GM18519 (cell line): Measurements from ENCODE around the gene CCT5.
"Not testable (repeated sequence)": the region's sequence is repeated elsewhere in the genome, so short reads cannot be mapped to it uniquely, and the experiment has no call there.

Source experiments
- ATAC-seq: cut with Tn5 transposase; IDR thresholded peaks from one replicate; pipeline ENCODE4 v1.9.1; 2021; ENCODE audit warnings: mild to moderate bottlenecking, moderate library complexity; ENCODE audit not compliant: unreplicated experiment, low FRiP score

The CCT5 gene

GRCh38 chr5:10244342-10244944 lies 5.6 kb upstream of the CCT5 start:
- ATAC-seq: no peak

DNA sequence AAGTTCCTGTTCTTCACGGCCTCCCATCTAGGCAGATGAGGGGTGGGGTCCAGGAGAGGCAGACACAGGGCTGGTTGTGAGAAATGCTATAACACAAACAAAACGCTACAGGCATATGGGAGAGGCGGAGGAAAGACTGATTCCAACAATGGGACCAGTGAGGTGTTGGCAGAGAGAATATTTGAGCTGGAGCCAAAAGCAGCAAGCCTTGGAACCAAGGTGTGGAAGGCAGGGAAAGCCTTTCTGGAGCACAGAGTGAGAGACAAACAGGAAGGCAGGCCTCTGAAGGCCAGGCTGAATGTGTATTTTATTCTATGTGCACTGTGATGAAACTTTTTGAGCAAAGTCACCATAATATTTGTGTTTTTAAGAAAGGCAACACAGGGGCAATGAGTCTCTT lies 3.3 kb upstream of the CCT5 start:
- no peak for ATAC-seq

DNA sequence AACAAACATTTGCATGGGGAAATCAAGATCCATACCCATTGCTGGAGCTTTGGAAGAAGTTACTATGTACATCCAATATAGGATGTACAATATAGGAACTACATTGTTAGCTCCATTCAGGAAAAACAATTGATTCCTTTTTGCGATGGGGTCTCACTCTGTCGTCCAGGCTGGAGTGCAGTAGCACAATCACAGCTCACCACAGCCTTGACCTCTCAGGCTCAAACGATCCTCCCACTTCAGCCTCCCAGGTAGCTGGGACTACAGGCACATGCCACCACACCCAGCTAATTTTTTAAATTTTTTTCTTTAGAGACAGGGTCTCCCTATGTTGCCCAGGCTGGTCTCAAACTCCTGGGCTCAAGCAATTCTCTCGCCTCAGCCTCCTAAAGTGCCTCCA lies 2.9 kb upstream of the CCT5 start:
- ATAC-seq: not testable (repeated sequence)

DNA sequence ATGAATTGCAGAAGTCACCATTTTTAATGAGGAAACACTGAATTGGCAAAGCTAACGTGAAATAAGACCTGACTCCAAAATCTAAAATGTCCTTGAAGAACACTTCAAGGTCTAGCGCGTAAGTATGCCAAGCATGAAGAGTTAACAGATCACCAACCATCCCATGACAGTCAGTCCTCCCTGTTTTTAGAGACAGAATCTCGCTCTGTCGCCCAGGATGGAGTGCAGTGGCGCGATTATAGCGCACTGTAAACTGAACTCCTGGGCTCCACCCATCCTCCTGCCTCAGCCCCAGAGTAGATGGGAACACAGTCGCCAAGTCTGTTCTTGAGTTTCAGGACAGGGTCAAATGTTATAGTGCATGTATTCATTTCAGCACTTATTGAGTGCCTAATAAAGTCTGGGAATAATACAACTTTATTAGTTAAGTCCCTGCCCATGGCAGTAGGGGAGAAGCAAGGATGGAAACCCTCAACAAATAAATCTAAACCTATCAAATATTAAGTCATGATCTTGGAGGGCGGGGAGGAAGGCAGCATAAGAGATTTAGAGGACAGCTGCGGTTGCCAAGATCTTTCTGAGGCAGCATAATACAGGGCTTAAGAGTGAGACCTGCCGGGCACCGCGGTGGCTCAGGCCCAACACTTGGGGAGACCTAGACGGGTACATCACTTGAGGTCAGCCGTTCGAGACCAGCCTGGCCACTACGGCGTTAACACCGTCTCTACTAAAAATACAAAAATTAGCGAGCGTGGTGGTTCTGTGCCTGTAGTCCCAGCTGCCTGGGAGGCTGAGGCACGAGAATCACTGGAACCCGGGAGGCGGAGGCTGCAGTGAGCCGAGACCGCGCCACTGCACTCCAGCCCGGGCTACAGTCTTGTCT lies 1.5 kb upstream of the CCT5 start:
- peak; percentile 0 for ATAC-seq

DNA sequence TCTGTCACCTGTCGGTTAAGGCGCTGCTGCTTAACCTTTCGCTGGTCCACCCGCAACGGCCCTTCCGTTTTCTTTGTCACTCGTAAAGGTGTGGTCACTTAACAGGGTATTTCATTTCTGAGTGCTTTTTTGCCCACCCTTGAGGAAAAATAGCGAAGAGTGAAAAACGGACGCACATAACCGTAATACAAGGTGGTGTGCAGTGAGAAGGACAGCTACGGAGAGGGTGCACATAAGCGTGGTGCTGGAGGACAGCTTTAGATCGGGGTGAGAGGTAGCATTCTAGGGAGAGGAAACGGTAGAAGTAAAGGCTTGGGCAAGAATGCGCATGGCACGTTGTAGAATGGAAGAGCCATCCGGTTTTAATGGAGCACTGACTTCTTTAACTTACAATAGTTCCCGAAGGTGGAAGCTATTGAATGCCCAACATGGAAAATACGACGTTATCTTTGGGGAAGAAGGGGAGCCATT lies 761 bp downstream of the CCT5 start:
- ATAC-seq: no peak

DNA sequence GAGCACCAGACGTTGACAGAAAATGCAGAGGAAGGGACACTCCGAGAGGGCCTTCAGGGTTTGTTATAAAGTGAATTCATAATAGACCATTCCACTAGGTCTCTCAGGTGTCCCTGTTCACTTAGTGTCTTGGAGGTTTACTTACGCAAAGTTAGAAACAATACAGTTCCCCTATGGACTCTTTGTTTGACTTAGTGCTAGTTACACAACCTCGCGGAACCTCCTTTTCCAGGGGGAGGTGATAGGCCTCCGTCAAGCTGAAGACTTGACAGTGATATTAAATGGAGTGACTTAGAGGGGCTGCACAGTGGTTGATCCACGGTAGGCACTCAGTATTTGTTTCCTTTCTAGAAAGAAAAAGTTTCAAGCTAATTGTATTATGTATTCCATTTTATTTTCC lies 1.3 kb downstream of the CCT5 start:
- ATAC-seq: no peak

- ATAC-seq: no peak
These were observed 3.3 kb downstream of the CCT5 start for GRCh38 chr5:10253390-10253789.

DNA sequence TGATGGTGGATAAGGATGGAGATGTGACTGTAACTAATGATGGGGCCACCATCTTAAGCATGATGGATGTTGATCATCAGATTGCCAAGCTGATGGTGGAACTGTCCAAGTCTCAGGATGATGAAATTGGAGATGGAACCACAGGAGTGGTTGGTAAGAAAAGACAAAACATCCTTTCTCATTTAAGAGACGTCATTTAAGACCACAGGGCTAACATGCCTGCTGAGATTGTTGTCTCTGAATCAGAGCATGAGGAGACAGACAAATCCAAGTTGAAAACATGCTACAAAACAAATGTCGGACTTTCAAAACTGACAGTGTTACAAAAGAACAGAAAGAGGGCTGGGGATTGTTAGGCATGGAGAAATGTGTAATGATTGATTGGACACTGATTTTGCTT lies 4.6 kb downstream of the CCT5 start:
- no peak for ATAC-seq

DNA sequence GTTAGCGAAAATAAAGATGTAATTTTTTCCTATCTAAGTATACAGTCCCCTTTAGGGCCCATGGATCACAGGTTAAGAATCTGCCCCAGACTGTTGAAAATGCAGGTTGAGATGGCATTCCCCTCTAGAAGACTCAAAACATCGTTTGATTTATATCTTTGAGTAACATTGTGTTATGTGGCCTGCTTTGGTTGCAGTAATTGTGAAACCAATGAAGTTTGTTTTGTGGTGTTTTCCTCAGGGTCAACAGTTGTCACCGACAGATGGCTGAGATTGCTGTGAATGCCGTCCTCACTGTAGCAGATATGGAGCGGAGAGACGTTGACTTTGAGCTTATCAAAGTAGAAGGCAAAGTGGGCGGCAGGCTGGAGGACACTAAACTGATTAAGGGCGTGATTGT lies 7.8 kb downstream of the CCT5 start:
- ATAC-seq: no peak

DNA sequence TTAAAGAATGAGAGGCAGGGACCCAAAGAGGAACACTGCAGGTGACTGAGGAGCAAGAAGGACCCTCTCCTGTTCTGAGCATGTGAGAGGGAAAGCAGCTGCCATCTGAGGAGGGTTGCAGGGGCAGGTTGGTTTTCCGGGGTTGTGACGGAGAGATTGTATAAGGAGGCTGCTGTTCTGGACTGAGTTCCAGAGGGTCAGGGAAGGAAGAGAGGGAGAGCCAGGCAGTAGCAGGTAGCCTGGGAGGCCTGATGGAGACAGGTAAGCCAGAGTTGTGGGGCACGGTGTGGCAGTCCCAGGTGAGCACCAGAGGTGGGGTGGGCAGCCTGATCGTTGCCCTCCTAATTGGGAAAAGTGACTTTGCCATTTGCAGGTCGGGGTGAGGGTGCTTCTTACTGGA lies 9.8 kb downstream of the CCT5 start:
- no peak for ATAC-seq

DNA sequence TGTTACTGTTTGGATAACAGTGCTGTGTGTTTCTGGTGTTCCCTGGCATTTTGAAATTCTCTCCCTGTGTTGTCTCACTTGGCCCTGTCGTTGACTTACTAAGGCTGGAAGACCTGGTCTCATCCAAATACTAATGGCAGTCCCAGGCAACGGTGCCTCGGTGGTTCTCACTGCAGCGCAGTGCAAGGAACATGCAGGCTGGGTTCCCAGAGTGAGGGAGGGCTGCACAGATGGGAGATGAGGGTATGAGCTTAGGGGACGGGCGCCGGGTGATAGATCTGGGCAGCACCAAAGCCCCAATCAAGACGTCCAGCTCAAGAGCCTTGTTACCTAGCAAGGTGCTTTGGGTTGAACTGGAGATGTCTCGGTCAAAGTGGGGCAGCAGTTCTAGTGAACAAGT lies 11.0 kb downstream of the CCT5 start:
- no peak for ATAC-seq

GRCh38 chr5:10262121-10262774 lies 12.2 kb downstream of the CCT5 start:
- no peak for ATAC-seq

GRCh38 chr5:10262995-10263394 lies 12.9 kb downstream of the CCT5 start:
- ATAC-seq: no peak

GRCh38 chr5:10264604-10265003 lies 14.5 kb downstream of the CCT5 start:
- no peak for ATAC-seq

DNA sequence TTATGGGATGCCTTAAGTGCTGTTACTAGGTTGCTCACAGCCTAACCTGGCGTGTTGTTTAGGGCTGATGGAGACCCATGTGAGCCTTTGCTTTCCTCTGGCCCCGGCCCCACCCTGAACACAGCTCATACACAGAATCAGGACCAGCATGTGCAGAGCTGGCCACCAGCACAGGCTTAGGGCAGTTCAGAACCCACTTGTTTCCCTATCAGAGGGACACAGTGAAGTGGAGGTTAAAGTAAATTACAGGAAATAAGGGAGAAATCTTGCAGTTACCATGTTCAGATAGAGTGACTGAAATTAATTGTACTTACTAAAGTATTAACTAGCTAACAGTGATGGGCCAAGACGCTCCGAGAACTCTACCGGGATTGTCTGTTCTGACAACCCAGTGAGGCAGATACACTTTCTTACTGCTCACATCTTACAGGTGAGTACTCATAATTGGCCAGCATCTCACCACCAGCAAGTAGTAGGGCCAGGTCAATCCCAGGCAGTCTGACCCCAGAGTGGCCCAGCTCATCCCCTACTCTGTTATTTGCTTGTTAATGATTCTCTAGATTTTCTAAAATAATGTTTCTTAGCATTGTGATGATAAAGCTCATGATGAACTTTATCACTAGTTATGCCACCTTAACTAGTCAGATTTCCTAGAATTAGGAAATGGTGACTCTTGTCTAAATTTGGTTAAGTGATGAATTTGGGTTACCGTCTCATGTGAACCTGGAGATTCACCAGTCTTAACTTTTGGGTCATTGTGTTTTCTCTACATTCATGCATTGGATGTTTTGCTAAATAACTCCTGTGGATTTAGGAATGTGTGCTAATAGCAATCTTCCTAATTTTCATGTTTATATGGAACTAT lies 15.4 kb downstream of the CCT5 start:
- ATAC-seq: no peak

DNA sequence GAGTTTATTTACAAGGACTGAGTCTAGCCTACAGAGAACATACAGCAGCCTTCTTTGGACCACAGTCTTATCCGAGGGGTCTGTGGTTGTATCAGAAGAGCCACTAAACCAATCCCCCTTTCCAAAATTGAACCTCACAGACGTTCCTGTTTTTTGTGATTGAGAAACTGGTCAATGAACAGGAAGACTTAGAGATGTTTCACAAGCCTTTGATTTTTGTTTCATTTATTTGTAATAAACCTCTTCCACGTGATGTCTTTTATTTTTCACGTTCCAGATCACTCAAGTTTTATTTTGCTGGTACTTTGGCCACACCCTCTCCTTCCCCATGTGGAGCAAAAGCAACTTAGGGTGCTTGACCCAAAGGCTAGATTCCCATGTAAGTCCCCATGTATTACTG lies 16.1 kb downstream of the CCT5 start:
- ATAC-seq: no peak

GRCh38 chr5:10266839-10267238 lies 16.8 kb downstream of the CCT5 start:
- ATAC-seq: no peak

- ATAC-seq: no peak
These were observed 18.0 kb downstream of the CCT5 start for GRCh38 chr5:10268100-10268499.

GRCh38 chr5:10272053-10272874 lies 22.2 kb downstream of the CCT5 start:
- no peak for ATAC-seq

DNA sequence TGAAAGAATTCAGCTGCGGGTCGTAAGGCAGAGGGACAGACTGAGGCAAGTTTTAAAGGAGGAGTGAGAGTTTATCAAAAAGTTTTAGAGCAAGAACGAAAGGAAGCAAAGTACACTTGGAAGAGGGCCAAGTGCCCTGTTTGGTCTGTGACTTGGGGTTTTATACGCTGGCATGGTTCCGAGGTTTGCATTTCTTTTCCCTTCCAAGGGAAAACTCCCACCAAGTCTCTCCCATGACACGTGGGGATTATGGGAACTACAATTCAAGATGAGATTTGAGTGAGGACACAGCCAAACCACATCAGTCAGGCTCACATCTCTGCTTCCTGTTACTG lies 22.8 kb downstream of the CCT5 start:
- ATAC-seq: not testable (repeated sequence)
